ENCODE data around the gene C2CD4B. TPM values are rescaled to one million over a fixed set of nuclear protein-coding genes. Genes with fewer than 3 reads are reported as not detected.

C2CD4B gene
- total RNA-seq, 1 experiment from 2014 or later = 0.26 TPM

DNA sequence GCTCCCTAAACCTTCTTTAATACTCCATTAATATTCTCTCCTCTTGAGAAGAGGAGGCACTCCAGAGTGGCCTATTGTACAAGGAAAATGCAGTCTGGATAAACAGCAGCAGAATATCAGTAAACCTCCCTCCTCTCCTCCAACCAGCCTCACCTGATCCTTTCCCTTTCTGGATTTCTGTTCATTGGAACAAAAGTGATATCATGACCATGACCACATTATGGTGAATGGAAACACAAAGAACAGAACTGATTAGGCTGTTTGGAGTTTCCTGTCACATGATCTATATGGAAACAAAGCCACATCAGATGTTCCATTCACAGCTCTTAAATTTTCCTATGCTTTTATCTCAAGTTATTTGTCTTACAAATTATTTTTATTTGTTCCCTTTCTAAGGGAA lies 14.6 kb downstream of the C2CD4B start:
- no peaks in the 10 kb centered on the region for H3K9me3 ChIP-seq (ENCODE audit: control insufficient read depth, insufficient read depth, low read depth, low read length)
- POLR2A ChIA-PET = no interaction called here
- DNase-seq (ENCODE audit: low read depth, low spot score) (no peak), ATAC-seq (no peak)
- TF ChIP-seq SIN3A (IDR thresholded peaks at IDR 0.05; ENCODE audit: borderline replicate concordance, insufficient read depth, low read depth, low read length) (no peak), POLR2AphosphoS5 (IDR thresholded peaks at IDR 0.05; ENCODE audit: low read depth, low read length) (no peak), TCF7L2 (IDR thresholded peaks at IDR 0.05; ENCODE audit: low read depth, low read length) (no peak), CTCF (IDR thresholded peaks at IDR 0.05) (no peak)
- TF ChIP-seq, protein P1, sequence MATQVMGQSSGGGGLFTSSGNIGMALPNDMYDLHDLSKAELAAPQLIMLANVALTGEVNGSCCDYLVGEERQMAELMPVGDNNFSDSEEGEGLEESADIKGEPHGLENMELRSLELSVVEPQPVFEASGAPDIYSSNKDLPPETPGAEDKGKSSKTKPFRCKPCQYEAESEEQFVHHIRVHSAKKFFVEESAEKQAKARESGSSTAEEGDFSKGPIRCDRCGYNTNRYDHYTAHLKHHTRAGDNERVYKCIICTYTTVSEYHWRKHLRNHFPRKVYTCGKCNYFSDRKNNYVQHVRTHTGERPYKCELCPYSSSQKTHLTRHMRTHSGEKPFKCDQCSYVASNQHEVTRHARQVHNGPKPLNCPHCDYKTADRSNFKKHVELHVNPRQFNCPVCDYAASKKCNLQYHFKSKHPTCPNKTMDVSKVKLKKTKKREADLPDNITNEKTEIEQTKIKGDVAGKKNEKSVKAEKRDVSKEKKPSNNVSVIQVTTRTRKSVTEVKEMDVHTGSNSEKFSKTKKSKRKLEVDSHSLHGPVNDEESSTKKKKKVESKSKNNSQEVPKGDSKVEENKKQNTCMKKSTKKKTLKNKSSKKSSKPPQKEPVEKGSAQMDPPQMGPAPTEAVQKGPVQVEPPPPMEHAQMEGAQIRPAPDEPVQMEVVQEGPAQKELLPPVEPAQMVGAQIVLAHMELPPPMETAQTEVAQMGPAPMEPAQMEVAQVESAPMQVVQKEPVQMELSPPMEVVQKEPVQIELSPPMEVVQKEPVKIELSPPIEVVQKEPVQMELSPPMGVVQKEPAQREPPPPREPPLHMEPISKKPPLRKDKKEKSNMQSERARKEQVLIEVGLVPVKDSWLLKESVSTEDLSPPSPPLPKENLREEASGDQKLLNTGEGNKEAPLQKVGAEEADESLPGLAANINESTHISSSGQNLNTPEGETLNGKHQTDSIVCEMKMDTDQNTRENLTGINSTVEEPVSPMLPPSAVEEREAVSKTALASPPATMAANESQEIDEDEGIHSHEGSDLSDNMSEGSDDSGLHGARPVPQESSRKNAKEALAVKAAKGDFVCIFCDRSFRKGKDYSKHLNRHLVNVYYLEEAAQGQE (IDR thresholded peaks at IDR 0.05; ENCODE audit: insufficient read depth in 1 of 2, low read depth in 2 of 2, low read length in 1 of 2) = no peak
- intact Hi-C loops (cut with micrococcal nuclease; ENCODE audit: unreplicated experiment) = no loop called here
- H3K27ac ChIP-seq (ENCODE audit: low read length) = no peak overlapping the region
- H3K27me3 ChIP-seq (ENCODE audit: control insufficient read depth, insufficient read depth, low read length) = peaks cover 2% of the 10 kb centered on the region; the same call in 1 of the 2 replicates
- CTCF ChIA-PET = interaction anchor here (0.7 kb wide), 1 partner anchor 25 kb away, joined by 3 read pairs; no protein-coding TSS in a partner anchor
- H3K36me3 ChIP-seq (ENCODE audit: control insufficient read depth, insufficient read depth, low read length) = no peaks in the 10 kb centered on the region
- no peaks in the 10 kb centered on the region for H3K4me1 ChIP-seq (ENCODE audit: control insufficient read depth, insufficient read depth, low read length)
- H3K4me3 ChIP-seq (ENCODE audit: low read depth in 2 of 2, low read length in 2 of 2) = no peak overlapping the region
- in situ Hi-C loops (cut with HindIII; ENCODE audit: low pct_unique_long_range_greater_than_20kb, low sequenced_read_pairs) = no loop called here
- no TSS peak for BruUV-seq (replicated peaks)

DNA sequence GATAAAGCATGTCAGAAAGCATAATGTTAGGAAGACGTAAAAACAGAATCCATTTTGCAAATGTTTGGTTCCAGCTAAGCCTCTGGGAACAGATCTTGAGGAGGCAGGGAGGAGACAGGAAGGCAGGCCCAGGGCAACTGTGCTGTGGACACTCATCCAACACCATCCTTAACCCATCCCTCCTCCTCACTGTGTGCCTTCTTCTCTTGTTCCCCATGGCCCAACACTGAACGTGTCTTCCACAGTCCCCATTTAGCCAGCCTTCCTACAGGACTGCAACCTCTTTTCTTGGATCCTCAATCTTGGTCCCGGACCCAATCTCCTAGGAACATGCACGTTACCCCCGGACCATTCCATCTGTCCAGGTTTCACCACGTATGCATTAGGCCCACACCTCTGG lies 15.4 kb downstream of the C2CD4B start:
- Histone ChIP-seq H3K4me3 (ENCODE audit: low read depth in 2 of 2, low read length in 2 of 2) (no peak overlapping the region), H3K4me1 (ENCODE audit: control insufficient read depth, insufficient read depth, low read length) (no peaks in the 10 kb centered on the region), H3K36me3 (ENCODE audit: control insufficient read depth, insufficient read depth, low read length) (no peaks in the 10 kb centered on the region), H3K27me3 (ENCODE audit: control insufficient read depth, insufficient read depth, low read length) (peaks cover 2% of the 10 kb centered on the region; the same call in 1 of the 2 replicates), H3K9me3 (ENCODE audit: control insufficient read depth, insufficient read depth, low read depth, low read length) (no peaks in the 10 kb centered on the region), H3K27ac (ENCODE audit: low read length) (no peak overlapping the region)
- DNase-seq (ENCODE audit: low read depth, low spot score) (no peak), ATAC-seq (no peak)
- CTCF ChIA-PET = interaction anchor here (0.6 to 0.7 kb wide), 2 partner anchors 24 to 206 kb away, joined by 3 to 6 read pairs; no protein-coding TSS in a partner anchor
- BruUV-seq (replicated peaks) = no TSS peak
- intact Hi-C loops (cut with micrococcal nuclease; ENCODE audit: unreplicated experiment) = no loop called here
- in situ Hi-C loops (cut with HindIII; ENCODE audit: low pct_unique_long_range_greater_than_20kb, low sequenced_read_pairs) = no loop called here
- POLR2A ChIA-PET = no interaction called here
- TF ChIP-seq TCF7L2 (IDR thresholded peaks at IDR 0.05; ENCODE audit: low read depth, low read length) (no peak), CTCF (IDR thresholded peaks at IDR 0.05) (no peak), POLR2AphosphoS5 (IDR thresholded peaks at IDR 0.05; ENCODE audit: low read depth, low read length) (no peak), SIN3A (IDR thresholded peaks at IDR 0.05; ENCODE audit: borderline replicate concordance, insufficient read depth, low read depth, low read length) (no peak)
- TF ChIP-seq, protein P1 (IDR thresholded peaks at IDR 0.05; ENCODE audit: insufficient read depth in 1 of 2, low read depth in 2 of 2, low read length in 1 of 2) = no peak
